Spleen (tissue), 7 donors: Measurements from ENCODE around the gene COL9A3.

Experiments used
- CTCF ChIP-seq, 11 experiments: fragments of 200-600 bp in 7 of 11; fragments of 450-650 bp in 4 of 11; sonication (generic) in 4 of 11; IDR thresholded peaks in 8 of 11; conservative IDR thresholded peaks in 3 of 11; 1 replicate in 7 of 11; 2 replicates in 4 of 11; pipeline versions ENCODE4 v1.4.0 to v1.8.0; 2016 to 2021; ENCODE audit warnings: antibody characterized with exemption in 11 of 11, inconsistent platforms in 4 of 11, mild to moderate bottlenecking in 1 of 11
- POLR2AphosphoS5 ChIP-seq, 3 donors: sonication (generic); formaldehyde crosslinking; IDR thresholded peaks; one replicate each; pipeline ENCODE4 v1.5.1; 2017; ENCODE audit warnings: antibody characterized with exemption in 3 of 3
- donor health status: DM: no; HTN: no; CAD: no; lungs with moderate emphysema.
- donor health status: DM: no; HTN: no; CAD: no.
- donor health status: DM: no; HTN: no; CAD: no.

GRCh38 chr20:62813588-62813987 lies 3.3 kb upstream of the COL9A3 start:
- no peak for TF ChIP-seq CTCF (IDR thresholded peaks at IDR 0.05 in 8 of 11, conservative IDR thresholded peaks at IDR 0.05 in 3 of 11)
- peak in 2 of 3 donors; percentile 15 to 69 for TF ChIP-seq POLR2AphosphoS5 (IDR thresholded peaks at IDR 0.05)
